HG03097 (cell line): ENCODE results near the gene OPRD1.
"Not testable (repeated sequence)": the region's sequence is repeated elsewhere in the genome, so short reads cannot be mapped to it uniquely, and the experiment has no call there.

ENCODE experiments used
- ATAC-seq: cut with Tn5 transposase; IDR thresholded peaks from one replicate; pipeline ENCODE4 v1.9.1; 2021; ENCODE audit not compliant: unreplicated experiment, low FRiP score

OPRD1 gene

DNA sequence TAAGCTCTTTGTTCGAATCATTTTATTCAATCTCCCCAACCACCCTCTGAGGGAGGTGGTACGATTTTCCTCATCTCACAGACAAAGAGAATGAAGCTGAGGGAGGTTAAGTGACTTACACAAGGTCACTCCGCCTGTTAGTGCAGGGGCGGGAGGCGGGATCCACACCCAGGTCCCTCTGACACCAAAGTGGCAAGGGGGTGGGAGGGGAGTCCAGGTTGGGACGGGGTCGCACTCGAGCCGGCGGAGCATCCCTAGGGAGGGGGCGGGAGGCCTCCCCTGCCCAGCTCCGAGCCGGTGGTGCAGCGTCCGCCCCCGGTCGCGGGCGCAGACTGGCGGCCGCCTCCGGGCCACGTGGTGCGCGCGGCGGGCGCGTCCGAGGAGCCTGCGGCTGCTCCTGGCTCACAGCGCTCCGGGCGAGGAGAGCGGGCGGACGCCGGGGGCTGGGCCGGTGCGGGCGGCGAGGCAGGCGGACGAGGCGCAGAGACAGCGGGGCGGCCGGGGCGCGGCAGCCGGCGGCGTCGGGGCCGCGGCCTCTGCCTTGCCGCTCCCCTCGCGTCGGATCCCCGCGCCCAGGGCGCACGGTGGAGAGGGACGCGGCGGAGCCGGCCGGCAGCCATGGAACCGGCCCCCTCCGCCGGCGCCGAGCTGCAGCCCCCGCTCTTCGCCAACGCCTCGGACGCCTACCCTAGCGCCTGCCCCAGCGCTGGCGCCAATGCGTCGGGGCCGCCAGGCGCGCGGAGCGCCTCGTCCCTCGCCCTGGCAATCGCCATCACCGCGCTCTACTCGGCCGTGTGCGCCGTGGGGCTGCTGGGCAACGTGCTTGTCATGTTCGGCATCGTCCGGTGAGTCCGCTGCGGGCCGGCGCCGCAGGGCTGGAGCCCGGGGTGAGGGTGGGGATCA, at the start of gene OPRD1:
OPRD1 (plus strand) TSS at position 405 of the 903 bp plus-strand sequence; CDS start at position 619, 214 bp downstream.
- ATAC-seq, result no peak

DNA sequence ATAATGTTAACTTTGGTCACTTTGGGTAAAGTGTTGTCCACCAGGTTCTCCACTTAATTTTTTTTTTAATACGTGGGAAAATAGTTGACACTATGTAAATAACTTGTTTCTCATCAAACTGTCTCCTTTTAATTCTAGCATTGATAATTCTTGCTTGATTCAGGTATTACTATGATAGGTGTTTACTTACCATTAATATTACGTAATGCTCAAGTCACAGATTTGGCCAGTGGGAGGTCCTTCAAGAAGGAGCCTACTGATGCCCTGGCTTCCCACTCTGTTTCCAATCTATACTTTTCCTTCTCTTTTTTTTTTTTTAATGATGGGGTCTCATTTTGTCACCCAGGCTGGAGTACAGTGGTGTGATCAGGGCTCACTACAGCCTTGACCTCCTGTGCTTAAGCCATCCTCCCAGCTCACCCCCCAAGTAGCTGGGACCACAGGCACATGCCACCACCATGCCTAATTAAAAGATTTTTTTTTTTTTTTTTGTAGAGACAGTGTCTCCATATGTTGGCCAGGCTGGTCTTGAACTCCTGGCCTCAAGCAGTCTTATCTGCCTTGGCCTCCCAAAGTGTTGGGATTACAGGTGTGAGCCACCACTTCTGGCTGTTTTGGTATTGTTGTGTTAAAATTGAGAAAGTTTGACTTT, 45.3 kb upstream of the OPRD1 start:
- ATAC-seq, result no peak

DNA sequence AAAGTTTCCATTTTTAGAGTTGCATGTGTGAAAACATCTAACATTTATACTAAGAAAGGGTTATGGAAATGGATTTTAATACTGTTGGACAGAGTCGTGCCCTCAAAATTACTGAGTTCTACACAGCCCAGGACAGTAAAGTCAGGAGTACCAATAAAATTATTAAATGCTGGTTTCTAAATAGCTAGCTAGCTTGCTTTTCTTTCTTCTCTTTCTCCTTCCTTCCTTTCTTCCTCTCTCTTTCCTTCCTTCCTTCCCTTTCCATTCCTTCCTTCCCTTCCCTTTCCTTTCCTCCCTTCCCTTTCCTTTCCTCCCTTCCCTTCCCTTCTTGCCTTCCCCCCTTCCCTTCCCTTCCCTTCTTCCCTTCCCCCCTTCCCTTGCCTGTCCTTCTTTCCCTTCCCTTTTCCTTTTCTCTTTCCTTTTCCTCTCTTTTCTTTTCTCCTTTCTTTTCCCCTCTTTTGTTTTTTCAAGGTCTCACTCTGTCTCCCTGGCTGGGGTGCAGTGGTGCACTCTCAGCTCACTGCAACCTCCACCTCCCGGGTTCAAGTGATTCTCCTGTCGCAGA, 41.3 kb upstream of the OPRD1 start:
- no peak for ATAC-seq

DNA sequence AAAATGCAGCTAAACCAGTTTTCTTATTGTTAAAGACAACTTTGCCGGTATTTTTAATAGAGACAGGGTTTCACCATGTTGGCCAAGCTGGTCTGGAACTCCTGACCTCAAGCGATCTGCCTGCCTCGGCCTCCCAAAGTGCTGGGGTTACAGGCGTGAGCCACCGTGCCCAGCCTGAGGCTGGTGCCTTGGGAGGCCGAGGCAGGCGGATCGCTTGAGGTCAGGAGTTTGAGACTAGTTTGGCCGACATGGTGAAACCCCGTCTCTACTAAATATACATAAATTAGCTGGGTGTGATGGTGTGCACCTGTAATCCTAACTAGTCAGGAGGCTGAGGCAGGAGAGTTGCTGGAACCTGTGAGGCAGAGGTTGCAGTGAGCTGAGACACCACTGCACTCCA, 40.0 kb upstream of the OPRD1 start:
- ATAC-seq, result not testable (repeated sequence)

DNA sequence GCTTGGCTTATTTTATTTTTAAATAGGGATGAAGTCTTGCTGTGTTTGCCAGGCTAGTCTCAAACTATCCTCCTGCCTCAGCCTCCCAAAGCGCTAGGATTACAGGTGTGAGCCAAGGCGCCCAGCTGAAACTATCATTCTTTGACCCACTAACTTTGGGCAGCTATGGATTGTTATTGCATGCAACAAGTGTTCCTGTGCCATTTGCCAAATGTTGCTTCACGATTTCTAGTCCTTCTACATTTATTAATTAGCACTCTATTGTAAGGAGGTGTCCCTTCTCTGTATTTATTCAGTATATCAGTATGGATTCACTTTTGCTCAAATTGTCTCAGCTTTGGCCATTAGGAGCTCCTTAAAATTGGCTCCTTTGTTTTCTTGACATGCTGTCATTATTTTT, 38.9 kb upstream of the OPRD1 start:
- no peak for ATAC-seq

DNA sequence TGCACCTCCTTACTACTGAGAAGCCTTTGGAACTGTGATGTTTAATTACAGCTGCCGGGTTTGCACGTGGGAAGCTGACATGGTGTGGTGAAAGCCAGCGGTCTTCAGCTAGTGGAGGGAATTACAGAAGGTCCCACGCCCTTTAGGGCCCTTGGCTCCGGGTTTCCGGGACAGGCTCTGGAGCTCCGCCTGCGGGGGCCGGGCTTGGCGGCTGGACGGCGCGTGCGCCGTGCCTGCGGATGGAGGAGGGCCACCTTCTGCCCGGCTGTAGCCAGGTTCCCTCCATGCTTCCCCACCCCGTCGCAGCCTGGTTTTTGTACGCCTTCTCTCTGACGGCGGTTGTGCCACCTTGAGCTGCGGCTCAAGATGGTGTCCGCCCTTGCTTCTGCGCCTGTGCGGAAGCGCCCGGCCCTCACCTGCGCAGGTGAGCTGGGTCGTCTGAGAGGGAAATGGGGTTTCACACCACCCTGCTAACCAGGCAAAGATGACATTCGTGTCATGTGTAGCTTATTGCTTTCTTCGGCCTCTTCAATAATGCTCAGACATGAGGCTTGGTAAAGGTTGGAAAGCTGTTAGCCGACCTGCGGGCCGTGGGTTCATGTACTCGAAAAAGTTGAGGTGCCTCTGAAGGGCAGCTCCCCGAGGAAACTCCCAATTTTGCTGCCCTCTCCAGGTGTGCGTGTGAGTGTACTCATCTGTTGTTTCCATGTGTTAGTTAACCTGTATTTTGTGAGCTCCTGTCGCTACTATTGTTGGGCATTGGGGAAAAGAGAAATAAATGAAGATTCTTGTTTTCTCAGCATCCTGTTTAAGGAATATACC, 36.6 kb upstream of the OPRD1 start:
- no peak for ATAC-seq

DNA sequence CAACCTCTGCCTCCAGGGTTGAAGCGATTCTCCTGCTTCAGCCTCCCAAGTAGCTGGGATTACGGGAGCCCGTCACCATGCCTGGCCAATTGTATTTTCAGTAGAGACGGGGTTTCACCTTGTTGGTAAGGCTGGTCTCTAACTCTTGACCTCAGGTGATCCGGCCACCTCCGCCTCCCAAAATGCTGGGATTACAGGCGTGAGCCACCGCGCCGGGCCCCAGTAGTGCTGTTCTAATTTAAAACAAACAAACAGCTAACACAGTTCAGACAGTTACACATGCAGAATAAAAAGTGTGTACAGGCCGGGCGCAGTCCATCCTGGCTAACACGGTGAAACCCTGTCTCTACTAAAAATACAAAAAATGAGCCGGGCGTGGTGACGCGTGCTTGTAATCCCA, 35.6 kb upstream of the OPRD1 start:
- ATAC-seq, result no peak

DNA sequence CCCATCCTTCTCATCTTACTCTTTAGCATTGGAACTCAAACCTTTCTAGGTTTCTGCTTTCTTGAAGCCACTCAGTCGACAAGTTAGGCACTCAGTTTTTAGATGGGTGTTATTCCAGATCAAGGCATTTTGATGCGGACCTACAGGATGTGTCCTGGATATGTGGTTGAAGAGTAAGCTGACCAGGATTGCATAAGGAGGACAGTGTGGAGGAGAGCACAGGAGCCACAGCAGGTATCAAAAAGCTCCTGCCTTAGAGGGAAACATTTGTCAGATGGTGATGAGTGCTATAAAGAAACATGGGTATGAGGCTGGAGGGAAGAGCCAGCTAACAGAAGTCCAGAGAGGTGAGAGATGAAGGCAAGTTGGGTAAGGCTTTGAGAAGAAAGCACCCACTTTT, 33.9 kb upstream of the OPRD1 start:
- ATAC-seq, result no peak

DNA sequence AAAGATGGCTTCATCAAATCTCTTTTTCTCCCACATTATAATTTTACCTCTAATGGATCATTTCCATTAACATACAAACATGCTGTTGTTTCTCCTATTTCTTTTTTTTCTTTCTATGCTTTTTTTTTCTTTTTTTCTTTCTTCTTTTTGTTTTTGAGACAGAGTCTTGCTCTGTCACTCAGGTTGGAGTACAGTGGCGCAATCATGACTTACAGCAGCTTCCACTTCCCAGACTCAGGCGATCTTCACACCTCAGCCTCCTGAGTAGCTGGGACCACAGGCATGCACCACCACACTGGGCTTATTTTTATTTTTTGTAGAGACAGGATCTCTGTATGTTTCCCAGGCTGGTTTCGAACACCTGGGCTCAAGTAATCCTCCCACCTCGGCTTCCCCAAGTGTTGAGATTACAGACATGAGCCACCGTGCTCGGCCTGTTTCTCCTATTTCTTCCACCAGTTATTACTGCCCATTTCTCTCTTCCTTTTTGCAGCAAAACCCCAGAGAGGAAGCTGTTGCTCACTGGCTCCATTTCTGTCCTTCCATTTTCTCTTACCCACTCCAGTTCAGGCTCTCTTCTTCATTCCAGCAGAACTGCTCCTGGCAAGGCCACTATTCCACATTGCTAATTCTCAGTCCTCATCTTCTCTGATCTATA, 32.1 kb upstream of the OPRD1 start:
- no peak for ATAC-seq

DNA sequence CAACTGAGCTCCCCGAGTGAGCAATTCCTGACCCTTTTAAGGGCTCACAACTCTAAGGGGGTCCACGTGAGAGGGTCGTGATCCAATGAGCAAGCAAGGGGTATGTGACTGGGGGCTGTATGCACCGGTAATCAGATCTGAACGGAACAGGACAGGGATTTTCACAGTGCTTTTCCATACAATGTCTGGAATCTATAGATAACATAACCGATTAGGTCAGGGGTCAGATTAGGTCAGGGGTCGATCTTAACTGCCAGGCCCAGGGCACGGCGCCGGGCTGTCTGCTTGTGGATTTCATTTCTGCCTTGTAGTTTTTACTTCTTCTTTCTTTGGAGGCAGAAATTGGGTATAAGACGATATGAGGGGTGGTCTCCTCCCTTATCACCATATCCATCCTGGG, 30.7 kb upstream of the OPRD1 start:
- no peak for ATAC-seq

DNA sequence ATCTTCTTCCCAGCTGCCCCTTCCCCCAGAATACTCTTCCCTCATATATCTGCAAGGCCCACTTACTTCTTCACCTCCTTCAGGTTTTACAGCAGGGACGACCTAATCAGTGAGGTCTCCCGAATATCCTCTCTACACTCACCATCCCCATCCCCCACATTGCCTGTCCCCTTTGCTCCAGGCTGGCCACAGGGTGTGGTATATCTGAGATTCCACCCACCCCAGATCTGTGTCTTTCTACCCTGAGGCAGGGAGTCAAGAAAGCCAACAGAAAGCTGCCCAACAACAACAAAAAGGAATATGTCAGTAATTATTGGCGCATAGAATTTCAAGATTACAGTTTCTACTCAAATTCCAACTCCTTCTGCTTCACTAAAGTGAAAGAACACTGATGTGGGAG, 30.0 kb upstream of the OPRD1 start:
- no peak for ATAC-seq

DNA sequence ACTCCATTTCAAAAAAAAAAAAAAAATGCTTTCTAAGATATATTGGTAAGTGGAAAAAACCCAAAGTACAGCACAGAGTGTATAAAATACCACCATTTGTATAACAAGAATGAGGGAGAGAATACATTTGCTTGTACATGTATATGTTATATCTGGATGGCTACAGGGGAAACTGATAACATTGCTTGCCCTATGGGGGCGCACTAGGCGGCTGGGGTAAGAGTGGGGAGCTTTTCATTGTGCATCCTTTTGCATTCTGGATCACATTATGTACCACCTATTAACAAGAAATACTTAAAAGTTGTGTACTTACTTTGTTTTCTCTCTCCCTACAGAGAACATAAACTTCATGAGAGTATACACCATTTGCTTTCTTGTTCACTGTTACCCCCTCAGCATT, 28.6 kb upstream of the OPRD1 start:
- ATAC-seq, result no peak

DNA sequence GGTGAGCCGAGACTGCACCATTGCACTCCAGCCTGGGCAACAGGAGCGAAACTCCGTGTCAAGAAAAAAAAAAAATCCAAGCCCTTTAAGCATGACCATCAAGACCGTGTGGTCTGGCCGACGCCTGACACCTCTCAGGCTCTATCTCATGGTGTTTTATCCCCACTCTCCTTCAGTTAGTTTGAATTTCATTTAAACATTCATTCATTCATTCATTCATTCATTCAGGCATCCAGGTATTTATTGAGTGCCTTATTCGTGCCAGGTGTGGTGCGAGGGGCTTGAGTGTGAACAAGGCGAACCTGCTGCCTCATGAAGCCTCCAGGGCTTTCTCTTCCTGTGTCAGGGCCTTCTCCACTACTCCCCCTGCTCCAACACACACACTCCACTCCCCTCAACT, 22.6 kb upstream of the OPRD1 start:
- no peak for ATAC-seq

DNA sequence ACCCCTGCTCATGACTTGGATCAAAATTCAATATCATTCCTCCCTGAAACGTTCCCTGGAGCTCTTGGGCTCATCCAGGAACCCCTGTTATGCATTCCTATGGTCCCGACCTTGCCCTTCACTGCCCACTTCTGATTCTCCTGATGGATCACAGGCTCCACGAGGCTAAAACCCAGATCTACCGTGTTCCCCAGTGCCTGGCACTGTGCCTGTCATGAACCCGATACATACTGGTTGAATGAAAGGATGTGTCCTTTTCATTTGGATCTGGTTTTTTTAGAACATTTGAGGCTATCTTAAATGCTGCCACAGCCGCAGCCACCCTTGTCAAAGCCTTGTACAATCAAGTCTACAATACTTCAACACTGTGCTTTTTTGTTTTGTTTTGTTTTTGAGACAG, 22.2 kb upstream of the OPRD1 start:
- no peak for ATAC-seq

DNA sequence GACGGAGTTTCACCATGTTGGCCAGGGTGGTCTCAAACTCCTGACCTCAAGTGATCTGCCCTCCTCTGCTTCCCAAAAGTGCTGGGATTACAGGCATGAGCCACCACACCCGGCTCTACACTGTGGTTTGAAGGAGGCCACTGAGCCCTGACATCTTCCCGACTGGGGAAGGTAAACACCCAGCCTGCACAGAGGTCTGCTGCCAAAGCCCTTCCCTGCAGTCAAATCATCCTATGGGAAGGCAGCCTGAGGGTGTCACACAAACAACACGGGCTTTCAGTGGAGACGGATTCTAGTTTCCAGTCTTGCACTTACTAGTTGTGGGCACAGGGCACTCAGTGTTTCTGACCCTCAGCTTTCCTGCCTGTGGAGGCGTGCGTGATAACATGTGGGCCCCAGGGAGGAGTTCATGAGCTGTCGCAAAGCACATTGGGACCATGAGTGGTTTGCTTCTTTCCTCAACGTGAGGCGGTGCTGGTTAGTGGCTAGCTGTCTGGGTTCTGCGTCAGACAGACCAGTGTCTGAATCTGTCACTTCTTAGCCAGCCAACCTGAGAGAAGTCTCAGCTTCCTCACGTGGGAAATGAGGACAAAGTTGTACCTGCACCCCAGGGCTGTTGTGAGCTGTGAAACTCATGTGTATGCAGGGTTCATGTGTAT, 21.5 kb upstream of the OPRD1 start:
- no peak for ATAC-seq

DNA sequence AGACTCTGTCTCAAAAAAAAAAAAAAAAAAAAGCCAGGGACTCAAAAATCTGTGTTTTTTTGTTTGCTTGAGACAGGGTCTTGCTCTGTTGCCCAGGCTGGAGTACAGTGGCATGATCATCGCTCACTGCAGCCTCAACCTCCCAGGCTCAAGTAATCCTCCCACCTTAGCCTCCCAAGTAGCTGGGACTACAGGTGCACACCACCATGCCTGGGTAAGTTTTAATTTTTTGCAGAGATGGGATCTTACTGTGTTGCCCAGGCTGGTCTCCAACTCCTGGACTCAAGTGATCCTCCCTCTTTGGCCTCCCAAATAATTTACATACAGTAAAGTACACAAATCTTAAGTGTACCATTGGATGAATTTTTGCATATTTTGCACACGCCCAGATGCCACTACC, 20.0 kb upstream of the OPRD1 start:
- not testable (repeated sequence) for ATAC-seq

DNA sequence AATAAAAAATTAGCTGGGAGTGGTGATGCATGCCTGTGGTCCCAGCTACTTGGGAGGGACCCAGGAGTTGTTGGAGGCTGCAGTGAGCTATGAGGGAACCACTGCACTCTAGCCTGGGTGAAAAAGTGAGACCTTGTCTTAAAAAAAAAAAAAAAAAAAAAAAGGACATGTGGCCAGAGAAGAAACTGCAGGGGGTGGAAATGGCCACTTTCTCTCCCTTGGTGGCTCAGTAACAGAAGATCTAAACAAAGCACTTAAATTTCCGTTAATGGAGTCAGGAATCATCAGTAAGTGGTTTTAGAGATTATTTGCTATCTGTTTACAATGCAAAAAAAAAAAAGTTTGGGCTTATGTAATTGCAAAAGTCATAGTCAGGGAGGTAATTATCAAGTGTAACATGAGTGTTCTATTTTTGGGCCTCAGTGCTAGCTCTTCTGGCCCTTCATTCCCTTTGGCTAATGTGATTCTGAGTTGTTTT, 19.3 kb upstream of the OPRD1 start:
- ATAC-seq, result no peak

DNA sequence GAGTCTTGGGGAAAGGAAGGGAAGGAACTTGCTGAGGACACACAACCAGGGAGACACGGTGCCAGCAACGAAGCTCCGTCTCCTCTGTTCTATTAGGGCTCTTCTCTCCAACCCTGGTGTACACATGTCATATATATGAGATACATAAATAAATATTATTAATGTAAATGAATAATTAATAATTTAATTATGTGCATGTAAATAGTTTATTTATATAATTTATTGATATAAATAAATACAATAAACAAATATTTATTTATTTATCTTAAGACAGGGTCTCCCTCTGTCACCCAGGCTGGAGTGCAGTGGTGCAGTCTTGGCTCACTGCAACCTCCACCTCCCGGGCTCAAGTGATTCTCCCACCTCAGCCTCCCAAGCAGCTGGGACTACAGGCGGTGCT, 17.4 kb upstream of the OPRD1 start:
- not testable (repeated sequence) for ATAC-seq

DNA sequence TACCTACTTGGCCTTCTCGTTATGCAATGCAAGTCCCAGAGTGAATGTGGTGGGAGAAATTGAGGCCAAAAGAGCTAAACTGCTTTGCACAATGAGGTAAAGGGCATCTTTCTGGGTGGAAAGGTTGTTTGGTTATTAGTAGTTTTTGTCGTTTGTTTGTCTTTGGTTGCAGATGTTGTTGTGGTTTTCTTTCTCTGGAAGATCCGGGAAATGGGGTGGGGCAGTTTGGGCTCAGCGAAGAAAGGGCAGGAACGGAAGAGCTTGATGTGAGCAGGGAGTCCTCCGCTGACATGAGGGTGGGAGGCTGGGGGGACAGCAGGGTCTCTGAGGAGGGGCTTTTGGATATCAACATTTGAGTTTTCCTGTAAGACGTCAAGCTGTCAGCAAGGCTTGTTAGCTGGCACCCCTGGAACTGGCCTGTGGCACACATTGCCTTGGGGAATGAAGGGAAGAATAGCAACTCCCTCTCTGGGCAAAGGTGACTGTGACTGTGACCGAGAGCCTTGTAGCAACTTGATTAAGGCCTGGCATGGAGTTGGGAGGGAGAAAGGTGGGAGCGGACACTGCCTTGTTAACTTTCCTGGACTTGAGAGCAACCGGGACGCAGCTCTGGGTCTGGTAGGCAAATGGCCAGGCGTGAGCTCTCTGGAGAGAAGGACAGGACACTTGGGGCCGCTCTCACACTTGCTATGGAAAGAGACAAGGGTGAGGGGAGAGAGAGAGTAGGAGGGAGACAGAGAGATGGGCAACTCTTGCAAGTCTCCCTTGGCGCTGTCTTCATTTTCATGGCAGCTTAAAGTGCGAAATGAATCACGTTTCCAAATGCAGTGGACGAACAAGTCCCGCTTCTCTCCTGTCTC, 15.4 kb upstream of the OPRD1 start:
- ATAC-seq, result no peak
